ENCODE measurements around the gene QSOX2. TPM values are rescaled to one million over a fixed set of nuclear protein-coding genes. Genes with fewer than 3 reads are reported as not detected.

Gene QSOX2
- total RNA-seq, 2 donors from 2014 or later: 4.9 to 12.0 TPM

GRCh38 chr9:136244969-136245218 lies 718 bp downstream of the QSOX2 start:
- no peaks in the 10 kb centered on the region for H3K4me1 ChIP-seq
- no peaks in the 10 kb centered on the region for H3K36me3 ChIP-seq
- intact Hi-C loops (cut with DNase I): no loop called here
- H3K9me3 ChIP-seq: no peaks in the 10 kb centered on the region
- H3K4me3 ChIP-seq: peak overlapping the region; percentile 81
- no peak overlapping the region for H3K27ac ChIP-seq
- no peak for TF ChIP-seq CTCF (IDR thresholded peaks at IDR 0.05)
- DNase-seq: no peak
- H3K27me3 ChIP-seq: peaks cover 3% of the 10 kb centered on the region
- peak overlapping the region in 1 of 2 donors; percentile 30 for H3K9ac ChIP-seq (ENCODE audit: low read depth in 2 of 2, low read length in 2 of 2)

- peaks cover under 1% of the 10 kb centered on the region for H3K27me3 ChIP-seq
- H3K4me1 ChIP-seq: no peaks in the 10 kb centered on the region
- no peak for TF ChIP-seq CTCF (IDR thresholded peaks at IDR 0.05)
- H3K36me3 ChIP-seq: no peaks in the 10 kb centered on the region
- peak overlapping the region; percentile 81 for H3K4me3 ChIP-seq
- H3K27ac ChIP-seq: no peak overlapping the region
- intact Hi-C loops (cut with DNase I): no loop called here
- H3K9me3 ChIP-seq: no peaks in the 10 kb centered on the region
- H3K9ac ChIP-seq (ENCODE audit: low read depth in 2 of 2, low read length in 2 of 2): no peak overlapping the region
- DNase-seq: no peak
Measured at GRCh38 chr9:136244122-136244968, 1.3 kb downstream of the QSOX2 start.

- no peaks in the 10 kb centered on the region for H3K4me1 ChIP-seq
- intact Hi-C loops (cut with DNase I): no loop called here
- H3K9ac ChIP-seq (ENCODE audit: low read depth in 2 of 2, low read length in 2 of 2): no peak overlapping the region
- no peaks in the 10 kb centered on the region for H3K9me3 ChIP-seq
- H3K27me3 ChIP-seq: no peaks in the 10 kb centered on the region
- no peak for DNase-seq
- TF ChIP-seq CTCF (IDR thresholded peaks at IDR 0.05): no peak
- H3K36me3 ChIP-seq: no peaks in the 10 kb centered on the region
- no peak overlapping the region for H3K27ac ChIP-seq
- H3K4me3 ChIP-seq: no peak overlapping the region
Measured at GRCh38 chr9:136243631-136244030, 2.0 kb downstream of the QSOX2 start.

- H3K27me3 ChIP-seq: no peaks in the 10 kb centered on the region
- H3K4me1 ChIP-seq: no peaks in the 10 kb centered on the region
- H3K27ac ChIP-seq: no peak overlapping the region
- no peaks in the 10 kb centered on the region for H3K9me3 ChIP-seq
- no peak for TF ChIP-seq CTCF (IDR thresholded peaks at IDR 0.05)
- H3K9ac ChIP-seq (ENCODE audit: low read depth in 2 of 2, low read length in 2 of 2): no peak overlapping the region
- no peaks in the 10 kb centered on the region for H3K36me3 ChIP-seq
- no peak for DNase-seq
- intact Hi-C loops (cut with DNase I): no loop called here
- no peak overlapping the region for H3K4me3 ChIP-seq
Measured at GRCh38 chr9:136242918-136243525, 2.6 kb downstream of the QSOX2 start.

GRCh38 chr9:136242248-136242647 lies 3.4 kb downstream of the QSOX2 start:
- Histone ChIP-seq H3K36me3 (no peaks in the 10 kb centered on the region), H3K9me3 (no peaks in the 10 kb centered on the region), H3K9ac (ENCODE audit: low read depth in 2 of 2, low read length in 2 of 2) (no peak overlapping the region), H3K27me3 (no peaks in the 10 kb centered on the region), H3K4me3 (no peak overlapping the region), H3K27ac (no peak overlapping the region), H3K4me1 (no peaks in the 10 kb centered on the region)
- TF ChIP-seq CTCF (IDR thresholded peaks at IDR 0.05): no peak
- intact Hi-C loops (cut with DNase I): no loop called here
- DNase-seq: no peak

Measured in colonic mucosa (tissue), 4 donors.